GM12878 (cell line): ENCODE measurements around the gene FAM184B. TPM values are rescaled to one million over a fixed set of nuclear protein-coding genes. Genes with fewer than 3 reads are reported as not detected.
A peak's percentile ranks its signal among the peaks of the same experiment; 100 is the strongest.

Source experiments
- CHD1 ChIP-seq: IDR thresholded peaks from 2 replicates; pipeline ENCODE4 v1.6.1; 2012; ENCODE audit warnings: low read depth, low read length, improper control_type of control experiment
- E4F1 ChIP-seq: fragments of 450-650 bp; IDR thresholded peaks from 2 replicates; pipeline ENCODE4 v1.6.1; 2018; ENCODE audit warnings: borderline replicate concordance, mild to moderate bottlenecking; ENCODE audit not compliant: partially characterized antibody
- IRF3 ChIP-seq: fragments of 450-650 bp; IDR thresholded peaks from 2 replicates; pipeline ENCODE4 v1.6.1; 2014; ENCODE audit warnings: mild to moderate bottlenecking
- MXI1 ChIP-seq: fragments of 150-350 bp; IDR thresholded peaks from 2 replicates; pipeline ENCODE4 v1.6.1; 2011; ENCODE audit warnings: low read depth, mild to moderate bottlenecking, inconsistent platforms, low read length, improper control_type of control experiment
- POLR2A ChIP-seq: IDR thresholded peaks from 2 replicates; pipeline ENCODE4 v1.6.1; 2011; ENCODE audit warnings: low read depth, mild to moderate bottlenecking, low read length
- RB1 ChIP-seq: fragments of 450-650 bp; formaldehyde crosslinking; IDR thresholded peaks from 2 replicates; pipeline ENCODE4 v1.6.1; 2017; ENCODE audit warnings: mild to moderate bottlenecking, borderline replicate concordance
- RELB ChIP-seq: fragments of 450-650 bp; IDR thresholded peaks from 2 replicates; pipeline ENCODE4 v1.6.1; 2017; ENCODE audit warnings: low read depth, mild to moderate bottlenecking, moderate library complexity
- RFX5 ChIP-seq: IDR thresholded peaks from 2 replicates; pipeline ENCODE4 v1.6.1; 2011; ENCODE audit warnings: low read depth, low read length, improper control_type of control experiment
- SMAD5 ChIP-seq: IDR thresholded peaks from 2 replicates; pipeline ENCODE4 v1.6.1; 2016; ENCODE audit warnings: antibody characterized with exemption, low read depth
- SMC3 ChIP-seq: IDR thresholded peaks from 2 replicates; pipeline ENCODE4 v1.6.1; 2011; ENCODE audit warnings: low read length, improper control_type of control experiment, borderline replicate concordance
- SREBF2 ChIP-seq: IDR thresholded peaks from 2 replicates; pipeline ENCODE4 v1.6.1; 2012; ENCODE audit warnings: mild to moderate bottlenecking, low read length
- STAT3 ChIP-seq: IDR thresholded peaks from 2 replicates; pipeline ENCODE4 v1.6.1; 2011; ENCODE audit warnings: low read depth, low read length, improper control_type of control experiment
- TCF3 ChIP-seq: IDR thresholded peaks from 2 replicates; pipeline ENCODE4 v1.6.1; 2012; ENCODE audit warnings: low read depth, mild to moderate bottlenecking, low read length, borderline replicate concordance; ENCODE audit not compliant: insufficient read depth
- USF1 ChIP-seq: IDR thresholded peaks from 2 replicates; pipeline ENCODE4 v1.6.1; 2011; ENCODE audit warnings: borderline replicate concordance, low read depth, mild to moderate bottlenecking, moderate library complexity, mixed read lengths, low read length; ENCODE audit not compliant: insufficient read depth; ENCODE audit errors: extremely low read length
- ZBTB40 ChIP-seq: fragments of 450-650 bp; IDR thresholded peaks from 2 replicates; pipeline ENCODE4 v1.6.1; 2016; ENCODE audit warnings: mild to moderate bottlenecking, moderate library complexity, borderline replicate concordance
- polyA plus RNA-seq, 11 experiments: library from polyadenylated mRNA; depleted of rRNA in 4 of 11; unstranded in 6 of 11; stranded (reverse) in 5 of 11; fragments of >200 nt; fragmentation: Nextera tagmentation in 4 of 11; fragmentation: Illumina TruSeq in 1 of 11; extraction: Ambion mirVana in 4 of 11; extraction: Trizol in 1 of 11; gene quantifications; 1 replicate in 1 of 11; 2 replicates in 10 of 11; pipeline versions ENCODE4 v1.2.1 to v1.2.3, GENCODE V29; 2011 to 2016; ENCODE audit warnings: inconsistent platforms in 2 of 11, missing spikeins in 2 of 11, low read depth in 1 of 11
- total RNA-seq, 4 experiments: library from RNA; depleted of rRNA in 3 of 4; stranded (reverse); fragments of >200 nt in 3 of 4; fragmentation: Illumina TruSeq in 1 of 4; extraction: Trizol in 1 of 4; gene quantifications; 2 replicates each; pipeline versions ENCODE4 v1.2.1 to v1.2.3, GENCODE V29; 2013 to 2021

Gene FAM184B
- total and polyA plus RNA-seq, 10 of the 15 experiments (the other 5 are each of a cell fraction or from before 2014, with no cell fraction given), result under 0.01 TPM; not detected in 9

GRCh38 chr4:17614416-17615299, 166.8 kb downstream of the FAM184B start, which contains the start of gene MED28 (continued):
- TF ChIP-seq USF1 (peak; percentile 94), CHD1 (no peak), TCF3 (no peak), SMAD5 (0 out of 2 replicates have a peak, but pooled peaks have one; percentile 55), STAT3 (no peak), POLR2A (peak; percentile 91), RELB (peak; percentile 88), SMC3 (no peak), RFX5 (no peak), RB1 (no peak), ZBTB40 (no peak), E4F1 (no peak), MXI1 (peak; percentile 20; the same call in 1 of the 2 replicates), SREBF2 (no peak), IRF3 (no peak)
